Nephron progenitor cell (in vitro differentiated cells): Measurements from ENCODE around the gene RASGRP2.

ENCODE experiments used
- DNase-seq: peaks from one replicate; pipeline ENCODE4 v3.0.0; 2021
- H3K27ac Mint-ChIP-seq: 2 replicates; pipeline ENCODE4 v1.8.0; 2021; ENCODE audit warnings: mild to moderate bottlenecking, moderate library complexity, mixed read lengths
- H3K27me3 Mint-ChIP-seq: 2 replicates; pipeline ENCODE4 v1.8.0; 2021; ENCODE audit warnings: mild to moderate bottlenecking, low read depth, mixed read lengths; ENCODE audit not compliant: poor library complexity
- H3K36me3 Mint-ChIP-seq: 2 replicates; pipeline ENCODE4 v1.8.0; 2021; ENCODE audit warnings: low read depth, mixed read lengths
- H3K4me1 Mint-ChIP-seq: 2 replicates; pipeline ENCODE4 v1.8.0; 2021; ENCODE audit warnings: mixed read lengths
- H3K4me3 Mint-ChIP-seq: 2 replicates; pipeline ENCODE4 v1.8.0; 2021; ENCODE audit warnings: mild to moderate bottlenecking, moderate library complexity, mixed read lengths
- H3K9me3 Mint-ChIP-seq: 2 replicates; pipeline ENCODE4 v1.8.0; 2021; ENCODE audit warnings: mild to moderate bottlenecking, moderate library complexity, mixed read lengths
- TF ChIP-seq, protein P1 (sequence below): fragments of 200-600 bp; sonication (generic); IDR thresholded peaks from 2 replicates; pipeline ENCODE4 v1.5.0; 2021; ENCODE audit warnings: antibody characterized with exemption

Gene RASGRP2

DNA sequence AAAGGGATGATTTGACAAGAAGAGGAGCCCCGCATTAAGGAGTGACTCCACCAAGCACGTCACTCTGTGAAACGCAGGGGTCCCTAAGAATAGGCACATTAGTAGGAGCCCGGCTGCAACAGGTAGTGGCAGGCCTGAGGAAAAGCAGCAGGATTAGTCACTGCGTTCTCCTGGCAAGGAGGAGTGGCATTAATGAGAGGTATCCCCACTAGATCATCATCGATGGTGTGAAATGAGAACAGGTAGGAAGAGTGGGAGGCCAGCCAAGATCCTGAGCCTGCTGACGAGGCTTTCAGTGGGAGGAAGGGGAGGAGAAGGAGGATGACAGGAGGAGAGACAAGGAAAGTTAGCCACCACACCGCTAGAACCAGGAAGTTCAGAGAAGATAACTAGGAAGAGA is 59.6 kb downstream of the RASGRP2 start:
- H3K9me3 Mint-ChIP-seq = no peaks in the 10 kb centered on the region
- no peak overlapping the region for H3K27ac Mint-ChIP-seq
- peaks cover 22% of the 10 kb centered on the region for H3K4me1 Mint-ChIP-seq
- TF ChIP-seq, protein P1, sequence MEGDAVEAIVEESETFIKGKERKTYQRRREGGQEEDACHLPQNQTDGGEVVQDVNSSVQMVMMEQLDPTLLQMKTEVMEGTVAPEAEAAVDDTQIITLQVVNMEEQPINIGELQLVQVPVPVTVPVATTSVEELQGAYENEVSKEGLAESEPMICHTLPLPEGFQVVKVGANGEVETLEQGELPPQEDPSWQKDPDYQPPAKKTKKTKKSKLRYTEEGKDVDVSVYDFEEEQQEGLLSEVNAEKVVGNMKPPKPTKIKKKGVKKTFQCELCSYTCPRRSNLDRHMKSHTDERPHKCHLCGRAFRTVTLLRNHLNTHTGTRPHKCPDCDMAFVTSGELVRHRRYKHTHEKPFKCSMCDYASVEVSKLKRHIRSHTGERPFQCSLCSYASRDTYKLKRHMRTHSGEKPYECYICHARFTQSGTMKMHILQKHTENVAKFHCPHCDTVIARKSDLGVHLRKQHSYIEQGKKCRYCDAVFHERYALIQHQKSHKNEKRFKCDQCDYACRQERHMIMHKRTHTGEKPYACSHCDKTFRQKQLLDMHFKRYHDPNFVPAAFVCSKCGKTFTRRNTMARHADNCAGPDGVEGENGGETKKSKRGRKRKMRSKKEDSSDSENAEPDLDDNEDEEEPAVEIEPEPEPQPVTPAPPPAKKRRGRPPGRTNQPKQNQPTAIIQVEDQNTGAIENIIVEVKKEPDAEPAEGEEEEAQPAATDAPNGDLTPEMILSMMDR = no peak
- no peaks in the 10 kb centered on the region for H3K36me3 Mint-ChIP-seq
- H3K4me3 Mint-ChIP-seq = no peak overlapping the region
- H3K27me3 Mint-ChIP-seq = peaks cover 54% of the 10 kb centered on the region
- DNase-seq = no peak

DNA sequence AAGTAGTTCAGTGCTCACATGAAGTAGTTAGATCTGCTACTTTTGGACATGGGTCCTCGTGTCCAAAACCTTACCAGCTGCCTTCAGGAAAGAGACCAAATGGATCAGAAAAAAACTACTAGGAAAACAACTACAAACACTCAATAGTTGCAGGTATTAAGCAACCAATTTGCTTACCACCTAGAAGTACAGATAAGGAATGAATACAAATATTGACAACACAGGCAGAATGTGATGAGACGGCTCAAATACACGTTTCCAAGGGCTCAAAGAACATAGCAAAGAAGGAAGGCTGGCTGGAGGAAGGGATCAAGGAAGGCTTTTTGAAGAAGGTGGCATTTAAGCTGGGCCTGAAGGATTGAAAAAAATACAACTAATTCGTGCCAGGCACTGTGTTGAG is 62.8 kb downstream of the RASGRP2 start:
- Mint-ChIP-seq H3K27me3 (peaks cover 84% of the 10 kb centered on the region), H3K36me3 (no peaks in the 10 kb centered on the region), H3K9me3 (peaks cover 3% of the 10 kb centered on the region), H3K27ac (no peak overlapping the region), H3K4me1 (peaks cover 15% of the 10 kb centered on the region), H3K4me3 (no peak overlapping the region)
- TF ChIP-seq, protein P1 = no peak
- no peak for DNase-seq

DNA sequence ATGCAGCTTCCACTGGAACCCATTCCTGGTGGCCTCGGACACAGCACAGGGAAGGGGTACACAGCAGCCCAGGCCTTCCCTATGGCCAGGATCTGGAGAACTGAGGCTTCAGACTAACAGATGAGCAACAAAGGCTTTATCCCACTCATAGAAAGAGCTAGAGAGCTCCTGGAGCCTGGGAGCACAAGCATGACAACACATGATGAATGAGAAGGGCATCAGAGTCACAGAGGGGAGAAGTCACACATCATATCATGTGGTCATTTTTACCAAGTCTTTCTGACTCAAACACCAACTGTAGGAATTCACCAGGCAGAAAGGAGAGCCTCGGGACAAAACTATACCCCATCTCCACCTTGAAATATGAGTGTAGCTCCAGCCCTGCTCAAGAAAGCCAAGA is 64.1 kb downstream of the RASGRP2 start:
- no peaks in the 10 kb centered on the region for H3K36me3 Mint-ChIP-seq
- peaks cover 84% of the 10 kb centered on the region for H3K27me3 Mint-ChIP-seq
- TF ChIP-seq, protein P1 = no peak
- peaks cover 3% of the 10 kb centered on the region for H3K9me3 Mint-ChIP-seq
- DNase-seq = no peak
- peaks cover 28% of the 10 kb centered on the region for H3K4me1 Mint-ChIP-seq
- H3K4me3 Mint-ChIP-seq = no peak overlapping the region
- H3K27ac Mint-ChIP-seq = no peak overlapping the region

DNA sequence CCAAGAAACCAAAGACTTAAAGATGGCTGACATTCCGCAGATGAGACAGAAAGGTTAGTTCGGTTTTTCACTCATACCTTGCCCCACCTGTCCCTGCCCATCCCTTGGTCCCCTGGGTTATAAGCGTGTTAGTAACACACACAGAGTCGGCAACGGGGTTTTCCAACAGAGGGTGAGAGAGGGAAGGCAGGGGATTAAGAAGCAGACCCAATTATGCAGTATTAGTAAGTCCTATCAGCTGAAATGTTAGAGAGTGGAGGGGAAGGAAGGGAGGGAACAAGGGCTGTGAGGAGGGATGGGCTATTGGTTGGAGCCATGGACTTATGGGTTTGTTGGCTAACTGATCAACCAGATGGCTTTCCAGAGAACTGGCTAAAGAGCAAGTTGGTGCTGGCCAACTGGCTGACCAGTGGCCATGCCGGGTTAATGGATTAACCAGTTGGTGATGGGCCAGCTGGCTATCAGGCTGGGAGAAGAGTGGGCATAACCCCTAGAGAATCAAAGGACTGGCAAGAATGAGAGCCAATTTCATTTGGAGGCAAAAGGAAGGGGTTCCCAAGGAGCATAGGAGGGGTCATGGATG is 66.4 kb downstream of the RASGRP2 start:
- H3K4me3 Mint-ChIP-seq = no peak overlapping the region
- TF ChIP-seq, protein P1 = no peak
- no peak for DNase-seq
- H3K36me3 Mint-ChIP-seq = no peaks in the 10 kb centered on the region
- peaks cover 38% of the 10 kb centered on the region for H3K4me1 Mint-ChIP-seq
- peak overlapping the region; percentile 49 for H3K27ac Mint-ChIP-seq
- H3K9me3 Mint-ChIP-seq = peaks cover 3% of the 10 kb centered on the region
- peaks cover 75% of the 10 kb centered on the region for H3K27me3 Mint-ChIP-seq
